ENCODE data around the gene PPP2R2C.

- TF ChIP-seq, protein P1, sequence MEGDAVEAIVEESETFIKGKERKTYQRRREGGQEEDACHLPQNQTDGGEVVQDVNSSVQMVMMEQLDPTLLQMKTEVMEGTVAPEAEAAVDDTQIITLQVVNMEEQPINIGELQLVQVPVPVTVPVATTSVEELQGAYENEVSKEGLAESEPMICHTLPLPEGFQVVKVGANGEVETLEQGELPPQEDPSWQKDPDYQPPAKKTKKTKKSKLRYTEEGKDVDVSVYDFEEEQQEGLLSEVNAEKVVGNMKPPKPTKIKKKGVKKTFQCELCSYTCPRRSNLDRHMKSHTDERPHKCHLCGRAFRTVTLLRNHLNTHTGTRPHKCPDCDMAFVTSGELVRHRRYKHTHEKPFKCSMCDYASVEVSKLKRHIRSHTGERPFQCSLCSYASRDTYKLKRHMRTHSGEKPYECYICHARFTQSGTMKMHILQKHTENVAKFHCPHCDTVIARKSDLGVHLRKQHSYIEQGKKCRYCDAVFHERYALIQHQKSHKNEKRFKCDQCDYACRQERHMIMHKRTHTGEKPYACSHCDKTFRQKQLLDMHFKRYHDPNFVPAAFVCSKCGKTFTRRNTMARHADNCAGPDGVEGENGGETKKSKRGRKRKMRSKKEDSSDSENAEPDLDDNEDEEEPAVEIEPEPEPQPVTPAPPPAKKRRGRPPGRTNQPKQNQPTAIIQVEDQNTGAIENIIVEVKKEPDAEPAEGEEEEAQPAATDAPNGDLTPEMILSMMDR (IDR thresholded peaks at IDR 0.05; ENCODE audit: borderline replicate concordance, extremely low read depth, low read length, poor library complexity, severe bottlenecking), result no peak
- no peak for TF ChIP-seq EZH2 (IDR thresholded peaks at IDR 0.05; ENCODE audit: borderline replicate concordance, low read depth, low read length, severe bottlenecking)
These were observed 50.3 kb downstream of the PPP2R2C start for GRCh38 chr4:6422105-6422504.
